Middle frontal gyrus (tissue), 1 donor: ENCODE results near the gene AMIGO3.

Experiments used
- DNase-seq: peaks from one replicate; pipeline ENCODE4 v3.0.0-alpha.2; 2015; ENCODE audit warnings: low spot score; ENCODE audit errors: extremely low spot score

The AMIGO3 gene

GRCh38 chr3:49668861-49669260, 50.6 kb downstream of the AMIGO3 start:
- no peak for DNase-seq

GRCh38 chr3:49668414-49668797, 51.1 kb downstream of the AMIGO3 start:
- DNase-seq = no peak

GRCh38 chr3:49667701-49668413, 51.6 kb downstream of the AMIGO3 start:
- DNase-seq = no peak
